HepG2 (cell line): ENCODE data around the gene CLTCL1. TPM values are rescaled to one million over a fixed set of nuclear protein-coding genes. Genes with fewer than 3 reads are reported as not detected.

Source experiments
- ATAC-seq: fragments of 200-7000 bp; cut with Tn5 transposase; 3 replicates; pipeline ENCODE4 v1.9.1; 2020; ENCODE audit warnings: mild to moderate bottlenecking, moderate library complexity
- BruUV-seq: library from RNA; stranded (reverse); fragments of 400-500 nt; replicated peaks from 2 replicates; lab custom pipeline; 2021; lab: Mats Ljungman, UMichigan
- CTCF ChIA-PET: fragments of 300-600 bp; formaldehyde crosslinking; extraction: SDS; loops from one replicate; lab custom pipeline; 2021; ENCODE audit warnings: low total read pairs, inconsistent platforms, low intra/inter-chr PET ratio; lab: Yijun Ruan, JAX
- POLR2A ChIA-PET: fragments of 350-600 bp; sonication (Branson Sonifier 250); formaldehyde crosslinking; loops from one replicate; lab custom pipeline; 2020; ENCODE audit warnings: antibody characterized with exemption, inconsistent platforms; lab: Yijun Ruan, JAX
- DNase-seq: peaks from one replicate; pipeline ENCODE4 v3.0.0-alpha.2; 2015; ENCODE audit warnings: low spot score
- FAIRE-seq: peaks from 3 replicates; lab custom pipeline; 2011; peaks lifted over from hg19 to GRCh38; lab: Jason Lieb, UNC
- H2AFZ ChIP-seq: one replicate; pipeline ENCODE4 v1.6.1; 2011; ENCODE audit warnings: low read length, inconsistent platforms
- H3K27ac ChIP-seq: fragments of 300-600 bp; 3 replicates; pipeline ENCODE4 v1.8.0; 2011; ENCODE audit warnings: mixed run types, mild to moderate bottlenecking, mixed read lengths, low read length, inconsistent platforms; ENCODE audit not compliant: insufficient read depth; ENCODE audit errors: extremely low read length
- H3K27me3 ChIP-seq, 2 experiments: fragments of 200-600 bp in 1 of 2; 2 replicates in 1 of 2; 3 replicates in 1 of 2; pipeline versions ENCODE4 v1.6.0 to v1.8.0; 2011; ENCODE audit warnings: low read length in 2 of 2, mild to moderate bottlenecking in 2 of 2, moderate library complexity in 2 of 2, inconsistent platforms in 1 of 2; ENCODE audit not compliant: insufficient read depth in 2 of 2, control insufficient read depth in 1 of 2
- H3K36me3 ChIP-seq, 2 experiments: fragments of 200-600 bp in 1 of 2; replicated peaks in 1 of 2; 2 replicates in 1 of 2; 3 replicates in 1 of 2; pipeline versions ENCODE4 v1.5.1 to v1.8.0; 2011; ENCODE audit warnings: low read length in 2 of 2, inconsistent platforms in 1 of 2; ENCODE audit not compliant: insufficient read depth in 2 of 2, control insufficient read depth in 1 of 2
- H3K4me1 ChIP-seq: 2 replicates; pipeline ENCODE4 v1.5.1; 2012; ENCODE audit warnings: low read length, inconsistent platforms; ENCODE audit not compliant: insufficient read depth
- H3K4me2 ChIP-seq: 2 replicates; pipeline ENCODE4 v1.6.0; 2011; ENCODE audit warnings: low read depth, low read length, inconsistent platforms
- H3K4me3 ChIP-seq, 3 experiments: fragments of 200-600 bp in 1 of 3; sonication (generic), shearing (Covaris generic) in 1 of 3; replicated peaks in 1 of 3; 2 replicates each; pipeline ENCODE4 v1.5.1; 2011 to 2016; ENCODE audit warnings: low read length in 3 of 3, inconsistent platforms in 2 of 3, low read depth in 2 of 3, mild to moderate bottlenecking in 2 of 3, control low read depth in 1 of 3, mixed read lengths in 1 of 3; ENCODE audit not compliant: insufficient read depth in 1 of 3
- H3K79me2 ChIP-seq: one replicate; pipeline ENCODE4 v1.6.1; 2011; ENCODE audit warnings: low read length, inconsistent platforms; ENCODE audit not compliant: insufficient read depth
- H3K9ac ChIP-seq: 2 replicates; pipeline ENCODE4 v1.6.0; 2011; ENCODE audit warnings: mild to moderate bottlenecking, low read depth, low read length, inconsistent platforms; ENCODE audit not compliant: insufficient read depth
- H3K9me3 ChIP-seq: 2 replicates; pipeline ENCODE4 v1.5.1; 2012; ENCODE audit warnings: mild to moderate bottlenecking, low read length
- H4K20me1 ChIP-seq: 2 replicates; pipeline ENCODE4 v1.6.0; 2011; ENCODE audit warnings: inconsistent platforms, mild to moderate bottlenecking, low read length, moderate library complexity; ENCODE audit not compliant: insufficient read depth
- CTCF ChIP-seq: sonication (generic); formaldehyde crosslinking; IDR thresholded peaks from 2 replicates; pipeline ENCODE4 v1.5.0; 2020; ENCODE audit warnings: mild to moderate bottlenecking, missing genetic modification reagents, moderate library complexity
- HNF1A ChIP-seq, 2 experiments: sonication (generic) in 1 of 2; formaldehyde crosslinking in 1 of 2; IDR thresholded peaks; 2 replicates each; pipeline versions ENCODE4 v1.4.0 to v1.6.1; 2016 to 2020; ENCODE audit warnings: borderline replicate concordance in 1 of 2, low read depth in 1 of 2, mild to moderate bottlenecking in 1 of 2, missing genetic modification reagents in 1 of 2
- KLF9 ChIP-seq: IDR thresholded peaks from 2 replicates; pipeline ENCODE4 v1.6.1; 2016; ENCODE audit warnings: low read depth
- ZNF275 ChIP-seq: sonication (generic); formaldehyde crosslinking; IDR thresholded peaks from 2 replicates; pipeline ENCODE4 v1.8.0; 2022; ENCODE audit warnings: missing genetic modification reagents, mild to moderate bottlenecking, inconsistent platforms, borderline replicate concordance
- ZNF33A ChIP-seq: sonication (generic); formaldehyde crosslinking; IDR thresholded peaks from 2 replicates; pipeline ENCODE4 v1.5.1; 2020; ENCODE audit warnings: missing genetic modification reagents, mild to moderate bottlenecking, moderate library complexity, borderline replicate concordance
- ZSCAN20 ChIP-seq: sonication (generic); formaldehyde crosslinking; IDR thresholded peaks from 2 replicates; pipeline ENCODE4 v1.4.0; 2020; ENCODE audit warnings: missing genetic modification reagents, mild to moderate bottlenecking, borderline replicate concordance
- WGBS: methylation state at CpG from one replicate; pipeline ENCODE4 v1.1.6; 2017; ENCODE audit warnings: low lambda C conversion rate; 5-methylcytosine and 5-hydroxymethylcytosine counted together
- in situ Hi-C: cut with HindIII; loops from 2 replicates; pipeline ENCODE4 v1.10.0; 2017; ENCODE audit warnings: low pct_unique_long_range_greater_than_20kb; ENCODE audit not compliant: extremely low pct_ligation_motif_present
- intact Hi-C: fragments of 100-400 bp; cut with micrococcal nuclease; formaldehyde crosslinking; loops from one replicate; pipeline ENCODE4 v1.10.0; 2022; ENCODE audit not compliant: unreplicated experiment
- polyA plus RNA-seq, 8 experiments: library from polyadenylated mRNA; depleted of rRNA in 3 of 8; stranded (reverse) in 7 of 8; unstranded in 1 of 8; fragments of >200 nt; fragmentation: Illumina TruSeq in 4 of 8; extraction: Trizol in 4 of 8; gene quantifications; 2 replicates each; pipeline versions ENCODE4 v1.2.1 to v1.2.3, GENCODE V29; 2011 to 2016; ENCODE audit warnings: low read depth in 4 of 8, missing spikeins in 1 of 8, mixed read lengths in 1 of 8; ENCODE audit not compliant: insufficient read depth in 1 of 8
- total RNA-seq, 5 experiments: library from RNA; depleted of rRNA; stranded (reverse); fragments of >200 nt; fragmentation: Illumina TruSeq; extraction: Trizol; gene quantifications; 2 replicates each; pipeline ENCODE4 v1.2.3, GENCODE V29; 2016; ENCODE audit warnings: low read depth in 1 of 5

CLTCL1 gene
- total and polyA plus RNA-seq, 2 of the 13 experiments (the other 11 are each of a cell fraction or from before 2014, with no cell fraction given): 8.1 to 10.9 TPM

GRCh38 chr22:19238900-19239299 lies 52.6 kb downstream of the CLTCL1 start:
- no peak for TF ChIP-seq HNF1A (IDR thresholded peaks at IDR 0.05; ENCODE audit: low read depth)
- no peak for TF ChIP-seq HNF1A (CRISPR knock-in tag; IDR thresholded peaks at IDR 0.05; ENCODE audit: borderline replicate concordance)
- no peak for TF ChIP-seq CTCF (CRISPR knock-in tag)
- TF ChIP-seq ZNF33A (CRISPR knock-in tag): no peak
- TF ChIP-seq KLF9 (CRISPR knock-in tag): no peak
- no peak for TF ChIP-seq ZNF275 (CRISPR knock-in tag)
- TF ChIP-seq ZSCAN20: no peak
- no peak overlapping the region for H3K27ac ChIP-seq
- in situ Hi-C loops (no loop called here), intact Hi-C loops (no loop called here)
- no peak for FAIRE-seq
- peaks cover 2 to 17% of the 10 kb centered on the region in 2 experiments; a peak in 3 of 5 replicates for H3K36me3 ChIP-seq
- H3K79me2 ChIP-seq: no peaks in the 10 kb centered on the region
- H3K4me3 ChIP-seq: no peak overlapping the region
- BruUV-seq: no TSS peak
- H2AFZ ChIP-seq: no peak overlapping the region
- H3K4me1 ChIP-seq: no peaks in the 10 kb centered on the region
- 91% methylated on average over 7 of the region's 7 CpGs for WGBS
- no peak for ATAC-seq
- CTCF ChIA-PET: no interaction called here
- POLR2A ChIA-PET: no interaction called here
- no peak for DNase-seq
- H3K4me2 ChIP-seq: no peak overlapping the region
- H4K20me1 ChIP-seq: no peaks in the 10 kb centered on the region
- H3K27me3 ChIP-seq: no peaks in the 10 kb centered on the region
- H3K9ac ChIP-seq: no peak overlapping the region
- H3K9me3 ChIP-seq: no peaks in the 10 kb centered on the region
